Fibroblast of skin of left biceps (primary cell): Measurements from ENCODE around the gene EGR4.

Experiments used
- DNase-seq, 2 experiments: peaks; one replicate each; pipeline ENCODE4 v3.0.0-alpha.2; 2013; ENCODE audit warnings: low read depth in 2 of 2

Gene EGR4

DNA sequence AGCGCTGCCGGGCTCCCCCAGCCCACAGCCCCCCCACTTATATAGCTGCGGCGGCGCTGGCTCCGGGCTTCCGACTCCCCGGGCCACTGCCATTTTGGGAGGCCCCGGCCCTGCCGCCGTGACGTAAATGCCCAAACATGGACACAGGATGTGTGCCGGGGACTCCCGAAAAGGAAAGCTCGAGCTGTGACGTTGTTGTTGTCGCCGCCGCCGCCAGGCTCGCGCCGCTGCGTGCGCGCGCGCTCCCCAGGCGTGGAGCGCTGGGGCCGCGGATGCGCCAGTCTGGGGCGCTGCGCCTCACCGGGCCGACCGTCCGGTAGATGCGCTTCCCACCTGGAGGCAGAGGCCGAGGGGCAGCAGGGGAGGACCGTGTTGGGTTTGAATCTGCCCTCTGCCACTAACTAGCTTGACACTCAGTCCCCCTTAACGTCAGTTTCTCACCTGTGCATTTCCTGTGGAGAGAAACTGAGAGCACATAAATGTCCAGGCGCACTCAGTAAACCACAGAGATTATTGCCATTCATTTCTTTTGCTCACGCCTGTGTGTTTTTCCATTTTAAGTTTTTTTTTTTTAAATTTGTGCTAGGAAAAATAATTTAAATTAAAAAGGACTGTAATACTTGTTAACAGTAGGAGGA, at the start of gene EGR4:
Gene EGR4, minus strand, starts transcription at position 15 of the 638 bp plus-strand sequence. CDS start 231 bp downstream, outside the sequence.
- peak in 1 of 2 experiments; percentile 1 for DNase-seq

- DNase-seq = no peak
These were observed 47.7 kb upstream of the EGR4 start for GRCh38 chr2:73341039-73341438.

DNA sequence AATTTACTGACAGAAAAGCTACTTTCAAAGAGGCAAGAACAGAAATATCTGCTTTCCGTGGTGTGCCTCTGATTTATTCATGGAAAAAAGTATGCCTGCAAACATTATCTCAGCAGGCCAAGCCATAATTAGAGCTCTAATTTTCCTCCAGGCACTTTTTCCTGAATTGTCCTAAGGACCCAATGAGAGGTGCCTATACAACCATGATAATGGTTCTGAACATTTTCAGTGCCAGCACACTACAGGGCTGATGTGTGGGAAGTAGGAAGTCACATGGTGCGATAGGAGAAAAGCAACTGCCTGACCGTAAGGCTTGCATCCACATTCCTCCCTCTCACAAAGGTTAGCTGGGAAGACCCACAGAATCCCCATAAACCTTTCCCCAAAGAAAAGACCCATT, 45.9 kb upstream of the EGR4 start:
- DNase-seq = no peak

- no peak for DNase-seq
These were observed 44.5 kb upstream of the EGR4 start for GRCh38 chr2:73337828-73338227.

GRCh38 chr2:73334620-73335019, 41.3 kb upstream of the EGR4 start:
- DNase-seq = no peak

- DNase-seq = no peak
These were observed 40.7 kb upstream of the EGR4 start for GRCh38 chr2:73334045-73334444.

DNA sequence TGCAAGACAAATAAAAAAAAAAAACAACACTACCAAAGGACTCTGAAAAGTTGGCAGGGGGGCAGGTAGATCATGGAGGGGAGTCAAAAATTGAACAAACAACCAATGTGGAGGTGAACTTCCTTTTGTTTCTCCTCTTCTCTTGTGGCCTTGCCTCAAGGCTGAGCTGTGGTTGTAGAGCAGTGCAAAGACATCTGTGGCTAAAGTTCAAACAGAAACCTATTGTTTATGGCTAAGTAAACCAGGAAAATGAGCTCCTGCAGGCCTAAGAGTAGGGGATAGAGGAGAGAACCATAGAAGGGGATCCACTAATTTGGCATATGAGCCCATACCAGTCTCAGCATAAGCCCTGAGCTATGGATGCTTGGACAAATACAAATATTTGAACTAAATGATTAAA, 40.2 kb upstream of the EGR4 start:
- no peak for DNase-seq

DNA sequence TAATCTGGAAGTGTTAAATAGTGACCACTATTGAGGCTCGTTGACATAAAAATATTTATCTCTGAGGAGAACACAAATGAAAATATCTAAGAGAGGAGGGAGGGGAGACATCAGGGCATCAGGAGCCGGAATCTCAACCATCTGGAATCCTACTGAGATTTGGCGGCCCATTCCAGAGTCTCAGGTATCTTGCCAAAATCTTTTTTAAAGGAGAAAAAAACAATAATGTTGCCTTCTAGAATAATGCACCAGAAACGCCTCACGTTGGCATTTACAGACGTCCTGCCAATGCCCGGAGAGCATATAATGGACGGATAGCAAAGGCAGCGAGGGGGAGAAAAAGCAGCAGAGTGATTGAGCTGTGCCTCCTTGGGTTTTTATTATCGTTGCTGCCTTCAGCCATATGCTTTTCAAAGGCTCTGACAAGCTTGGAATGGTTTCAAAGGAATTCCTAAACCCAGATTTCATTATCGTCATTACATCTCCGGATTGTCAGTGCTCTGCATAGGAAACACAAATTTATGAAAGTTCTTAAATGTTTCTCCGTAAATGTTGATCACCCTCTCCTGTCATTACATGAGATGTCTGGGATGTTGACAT, 30.9 kb upstream of the EGR4 start:
- no peak for DNase-seq

GRCh38 chr2:73323551-73323950, 30.2 kb upstream of the EGR4 start:
- DNase-seq = no peak

GRCh38 chr2:73314441-73314840, 21.1 kb upstream of the EGR4 start:
- DNase-seq = no peak

DNA sequence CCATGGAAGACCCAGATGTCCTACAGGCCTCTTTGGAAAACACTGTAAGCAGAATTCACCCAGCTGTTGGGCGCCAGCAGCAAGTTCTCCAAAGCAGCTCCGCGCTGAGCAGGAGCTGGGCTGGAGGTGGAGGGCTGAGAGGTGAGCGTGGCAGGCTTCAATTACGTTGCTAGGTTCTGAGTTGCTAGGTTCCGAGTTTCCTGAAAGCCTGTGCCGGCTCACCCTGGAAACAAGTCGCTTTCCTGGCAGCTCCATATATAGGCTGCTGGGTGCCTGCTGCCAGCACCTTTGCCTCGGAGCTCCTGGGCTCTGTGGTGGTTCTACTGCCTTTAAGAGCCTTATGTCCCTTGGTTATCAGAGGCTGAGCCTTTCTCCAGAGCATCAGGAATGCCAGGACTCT, 14.4 kb upstream of the EGR4 start:
- DNase-seq = no peak

DNA sequence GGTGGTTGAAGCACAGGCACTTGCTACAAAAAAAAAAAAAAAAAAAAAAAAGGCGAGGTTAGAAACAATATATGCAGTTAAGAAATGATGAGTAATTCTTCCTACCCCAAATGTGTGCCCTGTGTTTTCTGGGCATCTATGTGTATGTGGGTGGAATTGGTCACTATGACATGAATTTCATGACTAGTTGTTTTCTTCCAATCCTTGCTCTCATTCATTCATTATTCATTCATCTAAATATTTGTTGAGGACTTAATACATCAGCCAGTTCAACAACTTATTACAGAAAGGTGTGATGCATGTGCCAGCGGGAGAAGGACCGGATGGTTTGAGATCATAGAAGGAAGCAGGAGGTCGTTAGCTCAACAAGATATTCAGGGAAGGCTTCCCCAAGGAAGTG, 8.3 kb upstream of the EGR4 start:
- no peak for DNase-seq

DNA sequence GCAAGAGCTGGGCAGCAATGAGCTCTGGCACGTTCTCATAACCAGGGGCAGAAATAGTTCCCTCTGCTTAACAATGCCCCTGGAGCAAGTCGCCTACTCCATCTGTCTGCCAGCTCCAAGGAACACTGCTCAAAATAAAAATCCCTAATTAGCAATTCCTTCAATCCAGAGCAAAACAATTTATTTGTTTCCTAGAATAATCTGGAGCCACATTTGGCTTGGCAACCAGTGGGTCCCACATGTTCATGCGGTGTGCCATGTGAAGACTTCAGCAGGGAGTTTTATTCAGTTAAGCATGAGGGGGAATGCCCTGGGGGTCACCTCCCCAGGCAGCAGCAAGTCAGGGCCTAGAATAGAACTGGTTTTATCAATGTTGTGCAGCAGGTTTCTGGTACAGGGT, 7.6 kb upstream of the EGR4 start:
- no peak for DNase-seq

- no peak for DNase-seq
These were observed 4.2 kb upstream of the EGR4 start for GRCh38 chr2:73297586-73297985.

- DNase-seq = no peak
These were observed 3.8 kb upstream of the EGR4 start for GRCh38 chr2:73297151-73297559.

GRCh38 chr2:73295751-73296400, 2.5 kb upstream of the EGR4 start:
- DNase-seq = no peak

DNA sequence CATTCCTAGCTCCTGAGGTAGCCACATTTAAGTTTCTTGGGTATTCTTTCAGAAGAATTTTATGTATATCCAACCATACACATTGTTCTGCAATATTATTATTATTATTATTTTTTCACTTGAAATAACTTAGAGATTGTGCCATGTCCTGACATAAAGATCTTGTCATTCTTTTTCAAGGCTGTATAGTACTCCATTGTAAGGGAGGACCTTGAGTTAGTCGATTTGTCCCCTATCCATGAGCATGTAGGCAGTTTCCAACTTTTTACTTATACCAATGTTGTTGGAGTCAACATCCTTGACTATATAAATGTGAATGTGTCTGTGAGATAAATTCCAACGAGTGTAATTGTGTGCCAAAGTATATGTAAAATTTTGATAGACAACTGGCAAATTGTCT, 891 bp upstream of the EGR4 start:
- no peak for DNase-seq

DNA sequence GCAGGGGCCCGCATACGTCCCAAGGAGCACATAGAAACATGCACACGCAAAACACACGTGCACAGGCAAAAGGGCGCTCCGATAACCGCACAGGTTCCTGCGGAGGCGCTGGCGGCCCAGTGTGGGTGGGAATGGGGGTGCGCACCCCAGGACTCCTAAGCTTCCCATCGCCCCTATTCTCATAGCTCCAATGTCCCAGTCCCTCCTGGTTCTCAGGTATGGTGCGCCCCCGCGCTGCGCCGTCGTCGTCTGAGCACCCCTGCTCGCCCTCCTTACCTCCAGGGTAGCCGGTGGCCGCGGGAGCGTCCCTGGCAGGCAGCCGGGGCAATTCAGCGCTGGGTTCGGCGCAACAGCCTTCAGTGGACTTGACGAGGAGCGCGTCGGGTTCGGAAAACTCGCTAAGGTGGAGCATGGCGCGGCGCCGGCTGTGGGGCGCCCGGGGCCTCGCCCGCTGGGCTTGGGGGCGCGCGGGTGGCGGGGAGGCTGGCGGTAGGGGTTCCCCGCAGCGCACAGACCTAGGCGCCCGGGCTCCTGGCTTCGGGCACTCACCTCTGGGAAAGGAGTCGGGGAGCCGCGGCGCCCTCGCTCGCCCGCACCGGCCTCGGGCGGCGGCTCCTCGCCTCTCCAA, 328 bp downstream of the EGR4 start:
- no peak for DNase-seq

- DNase-seq = no peak
These were observed 937 bp downstream of the EGR4 start for GRCh38 chr2:73292316-73292905.

GRCh38 chr2:73291461-73292315, 1.7 kb downstream of the EGR4 start:
- no peak for DNase-seq

GRCh38 chr2:73291093-73291460, 2.3 kb downstream of the EGR4 start:
- no peak for DNase-seq
